ENCODE measurements around the gene MAP3K5. TPM values are rescaled to one million over a fixed set of nuclear protein-coding genes. Genes with fewer than 3 reads are reported as not detected.

MAP3K5 gene
- total and polyA plus RNA-seq, 2 of the 8 experiments (the other 6 are each of a cell fraction or from before 2014, with no cell fraction given): 0.63 to 2.6 TPM

DNA sequence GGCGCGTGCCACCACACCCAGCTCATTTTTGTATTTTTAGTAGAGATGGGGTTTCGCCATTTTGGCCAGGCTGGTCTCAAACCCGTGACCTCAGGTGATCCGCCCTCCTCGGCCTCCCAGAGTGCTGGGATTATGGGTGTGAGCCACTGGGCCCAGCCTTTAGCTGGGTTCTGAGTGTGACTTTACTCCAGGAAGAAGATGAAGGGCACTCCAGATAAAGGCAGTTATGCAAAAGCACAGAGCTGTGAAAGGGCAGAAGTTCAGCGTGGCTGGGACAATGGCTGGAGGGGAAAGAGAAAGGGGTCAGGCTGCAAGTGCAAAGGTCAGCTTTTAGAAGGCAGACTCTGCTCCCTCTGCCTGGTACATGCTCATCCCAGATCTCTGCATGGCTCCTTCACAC is 39.7 kb downstream of the MAP3K5 start:
- no peaks in the 10 kb centered on the region for H3K36me3 ChIP-seq (ENCODE audit: control insufficient read depth in 2 of 4, insufficient read depth in 4 of 4, low read length in 3 of 4)
- H3K79me1 ChIP-seq (ENCODE audit: low read depth, low read length): no peaks in the 10 kb centered on the region
- no peak overlapping the region for H2BK12ac ChIP-seq (ENCODE audit: low read depth, low read length)
- no peaks in the 10 kb centered on the region for H3K27me3 ChIP-seq (replicated peaks in 1 of 4; ENCODE audit: control insufficient read depth in 3 of 4, extremely low read depth in 1 of 4, insufficient read depth in 3 of 4, low read length in 3 of 4)
- H3K9me3 ChIP-seq (ENCODE audit: insufficient read depth in 2 of 2, low read depth in 1 of 2, low read length in 1 of 2): no peaks in the 10 kb centered on the region
- POLR2A ChIA-PET (ENCODE audit: partially characterized antibody): no interaction called here
- H2BK20ac ChIP-seq (ENCODE audit: low read length): no peak overlapping the region
- no peak overlapping the region for H3K9ac ChIP-seq (replicated peaks in 1 of 4; ENCODE audit: extremely low read depth in 1 of 4, low read depth in 3 of 4, low read length in 3 of 4)
- no peak overlapping the region for H4K91ac ChIP-seq (replicated peaks; ENCODE audit: insufficient read length, low read length)
- no peak overlapping the region for H3K23ac ChIP-seq (ENCODE audit: insufficient read length)
- H3K18ac ChIP-seq (ENCODE audit: extremely low read depth, low read length): no peak overlapping the region
- H2BK15ac ChIP-seq (ENCODE audit: low read length): no peak overlapping the region
- no peak for DNase-seq (ENCODE audit: low read depth in 1 of 2, low spot score in 2 of 2)
- no peak overlapping the region for H3K4me3 ChIP-seq (ENCODE audit: extremely low read depth in 1 of 4, insufficient read depth in 2 of 4, low read depth in 3 of 4, low read length in 4 of 4)
- no peak overlapping the region for H2AFZ ChIP-seq (ENCODE audit: low read length)
- no peaks in the 10 kb centered on the region for H4K20me1 ChIP-seq (replicated peaks in 1 of 2; ENCODE audit: control insufficient read depth in 1 of 2, insufficient read depth in 2 of 2, low read length in 2 of 2)
- H2AK5ac ChIP-seq (ENCODE audit: low read depth, low read length): no peak overlapping the region
- H3K4me1 ChIP-seq (replicated peaks in 1 of 4; ENCODE audit: control insufficient read depth in 3 of 4, insufficient read depth in 4 of 4, low read length in 3 of 4): no peaks in the 10 kb centered on the region
- no peak overlapping the region for H2BK5ac ChIP-seq (ENCODE audit: low read depth, low read length)
- H3K27ac ChIP-seq (ENCODE audit: low read depth, low read length): no peak overlapping the region
- FAIRE-seq: no peak
- H4K5ac ChIP-seq (ENCODE audit: insufficient read length, low read depth, low read length): no peak overlapping the region
- CTCF ChIA-PET (ENCODE audit: partially characterized antibody): interaction anchor here (1.3 kb wide), 1 partner anchor 108 kb away, joined by 4 read pairs; no protein-coding TSS in a partner anchor
- no peak overlapping the region for H3K4ac ChIP-seq (replicated peaks; ENCODE audit: insufficient read length, low read depth, low read length)
- no peak overlapping the region for H3K4me2 ChIP-seq (ENCODE audit: insufficient read depth in 1 of 2, low read depth in 2 of 2, low read length in 2 of 2)
- 93% methylated on average over 7 of the region's 7 CpGs; no CpG with 5 or more reads in 1 of the 2 experiments for WGBS, 2 experiments (ENCODE audit: extremely low coverage in 1 of 2, insufficient coverage in 1 of 2, insufficient read length in 1 of 2, insufficient replicate concordance in 2 of 2, low coverage in 1 of 2, low lambda C conversion rate in 2 of 2, missing lambda C conversion rate in 1 of 2)
- H3K56ac ChIP-seq (replicated peaks; ENCODE audit: insufficient read length, low read depth, low read length): no peak overlapping the region
- H3K79me2 ChIP-seq (ENCODE audit: control insufficient read depth in 1 of 2, insufficient read depth in 2 of 2, low read length in 2 of 2): no peaks in the 10 kb centered on the region
- H3K14ac ChIP-seq (ENCODE audit: insufficient read length): no peak overlapping the region
- H3K23me2 ChIP-seq (ENCODE audit: low read depth, low read length): no peaks in the 10 kb centered on the region
- no peak overlapping the region for H4K8ac ChIP-seq (ENCODE audit: extremely low read depth, insufficient read depth, low read length)
- no peak overlapping the region for H2BK120ac ChIP-seq (replicated peaks; ENCODE audit: low read depth, low read length)
- TF ChIP-seq TAF1 (IDR thresholded peaks at IDR 0.05; ENCODE audit: low read depth, low read length) (no peak), TBP (IDR thresholded peaks at IDR 0.05; ENCODE audit: low read depth, low read length) (no peak), SIX5 (IDR thresholded peaks at IDR 0.05; ENCODE audit: low read depth, low read length) (no peak), CREB1 (IDR thresholded peaks at IDR 0.05) (no peak), EZH2 (IDR thresholded peaks at IDR 0.05; ENCODE audit: low read depth, low read length, severe bottlenecking) (no peak), CBX8 (IDR thresholded peaks at IDR 0.05; ENCODE audit: borderline replicate concordance, low read depth, low read length) (no peak), MAFK (IDR thresholded peaks at IDR 0.05; ENCODE audit: low read depth, low read length) (no peak), CBX5 (IDR thresholded peaks at IDR 0.05; ENCODE audit: low read depth, low read length) (no peak), CHD2 (IDR thresholded peaks at IDR 0.05; ENCODE audit: low read length) (no peak), POLR2A (IDR thresholded peaks at IDR 0.05; ENCODE audit: control extremely low read depth in 1 of 2, low read depth in 2 of 2, low read length in 2 of 2) (no peak), SP2 (IDR thresholded peaks at IDR 0.05; ENCODE audit: low read length) (no peak), GABPA (IDR thresholded peaks at IDR 0.05; ENCODE audit: borderline replicate concordance, insufficient read depth, low read length) (no peak), EP300 (IDR thresholded peaks at IDR 0.05; ENCODE audit: borderline replicate concordance in 1 of 2, low read depth in 2 of 2, low read length in 2 of 2) (no peak), RXRA (IDR thresholded peaks at IDR 0.05; ENCODE audit: insufficient read depth, low read depth, low read length) (no peak), ZNF274 (IDR thresholded peaks at IDR 0.05; ENCODE audit: borderline replicate concordance, extremely low read depth, low read length) (no peak)
- TF ChIP-seq, protein P1, sequence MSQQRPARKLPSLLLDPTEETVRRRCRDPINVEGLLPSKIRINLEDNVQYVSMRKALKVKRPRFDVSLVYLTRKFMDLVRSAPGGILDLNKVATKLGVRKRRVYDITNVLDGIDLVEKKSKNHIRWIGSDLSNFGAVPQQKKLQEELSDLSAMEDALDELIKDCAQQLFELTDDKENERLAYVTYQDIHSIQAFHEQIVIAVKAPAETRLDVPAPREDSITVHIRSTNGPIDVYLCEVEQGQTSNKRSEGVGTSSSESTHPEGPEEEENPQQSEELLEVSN (IDR thresholded peaks at IDR 0.05): no peak

Measured in H1 (cell line).